Measurements from ENCODE around the gene PDE5A. TPM values are rescaled to one million over a fixed set of nuclear protein-coding genes. Genes with fewer than 3 reads are reported as not detected.

The PDE5A gene
- total and polyA plus RNA-seq, 2 donors (not counting 1 experiment from before 2014, with no cell fraction given): 0.49 to 1.4 TPM

GRCh38 chr4:119480331-119480730 lies 148.3 kb downstream of the PDE5A start:
- H3K4me3 ChIP-seq (ENCODE audit: control extremely low read depth in 1 of 5, extremely low read depth in 1 of 5, insufficient read depth in 1 of 5, low read depth in 2 of 5, low read length in 4 of 5): no peak overlapping the region
- Mint-ChIP-seq H3K9me3 (ENCODE audit: insufficient read depth) (no peaks in the 10 kb centered on the region), H3K4me1 (no peaks in the 10 kb centered on the region), H3K4me3 (no peak overlapping the region), H3K27me3 (no peaks in the 10 kb centered on the region), H3K27ac (no peak overlapping the region)
- H4K20me1 ChIP-seq (ENCODE audit: control insufficient read depth, insufficient read depth, low read length, poor library complexity, severe bottlenecking): no peaks in the 10 kb centered on the region
- no peak for ATAC-seq (ENCODE audit: low read depth)
- intact Hi-C loops (cut with micrococcal nuclease): no loop called here
- DNase-seq: no peak
- H3K36me3 ChIP-seq (replicated peaks in 1 of 2; ENCODE audit: control extremely low read depth in 1 of 2, control insufficient read depth in 1 of 2, extremely low read depth in 1 of 2, insufficient read depth in 2 of 2, low read length in 1 of 2): peaks cover 6 to 10% of the 10 kb centered on the region in 2 experiments
- ChIA-PET POLR2A (no interaction called here), CTCF (no interaction called here)
- H2AFZ ChIP-seq (ENCODE audit: insufficient read depth, low read depth, low read length, poor library complexity, severe bottlenecking): no peak overlapping the region
- no peaks in the 10 kb centered on the region for H3K27me3 ChIP-seq (replicated peaks in 1 of 4; ENCODE audit: control extremely low read depth in 1 of 4, control insufficient read depth in 3 of 4, insufficient read depth in 4 of 4, low read length in 3 of 4)
- WGBS (ENCODE audit: insufficient coverage): no CpG with 5 or more reads among the region's 1 CpG
- no peak for TF ChIP-seq EZH2 (IDR thresholded peaks at IDR 0.05; ENCODE audit: borderline replicate concordance, insufficient read depth, low read depth, low read length, poor library complexity, severe bottlenecking)
- TF ChIP-seq CTCF (IDR thresholded peaks at IDR 0.05): no peak
- H3K4me1 ChIP-seq (ENCODE audit: control insufficient read depth in 2 of 2, insufficient read depth in 2 of 2, low read length in 2 of 2): no peaks in the 10 kb centered on the region
- H3K79me2 ChIP-seq (ENCODE audit: control insufficient read depth, insufficient read depth, low read length): no peaks in the 10 kb centered on the region
- H3K9me3 ChIP-seq (ENCODE audit: control extremely low read depth in 1 of 3, control insufficient read depth in 2 of 3, insufficient read depth in 1 of 3, low read length in 2 of 3): no peaks in the 10 kb centered on the region
- no peak overlapping the region for H3K9ac ChIP-seq (ENCODE audit: low read length)
- H3K4me2 ChIP-seq (replicated peaks; ENCODE audit: low read depth, low read length, poor library complexity, severe bottlenecking): no peak overlapping the region
- no peak overlapping the region for H3K27ac ChIP-seq (ENCODE audit: low read length in 2 of 2)

GRCh38 chr4:119479835-119480234 lies 148.8 kb downstream of the PDE5A start:
- TF ChIP-seq EZH2 (IDR thresholded peaks at IDR 0.05; ENCODE audit: borderline replicate concordance, insufficient read depth, low read depth, low read length, poor library complexity, severe bottlenecking): no peak
- no peak for TF ChIP-seq CTCF (IDR thresholded peaks at IDR 0.05)
- H3K4me1 Mint-ChIP-seq: no peaks in the 10 kb centered on the region
- peaks cover 6 to 10% of the 10 kb centered on the region in 2 experiments for H3K36me3 ChIP-seq (replicated peaks in 1 of 2; ENCODE audit: control extremely low read depth in 1 of 2, control insufficient read depth in 1 of 2, extremely low read depth in 1 of 2, insufficient read depth in 2 of 2, low read length in 1 of 2)

More at GRCh38 chr4:119479835-119480234, 148.8 kb downstream of the PDE5A start:
- Histone ChIP-seq H3K4me3 (ENCODE audit: control extremely low read depth in 1 of 5, extremely low read depth in 1 of 5, insufficient read depth in 1 of 5, low read depth in 2 of 5, low read length in 4 of 5) (no peak overlapping the region), H3K9me3 (ENCODE audit: control extremely low read depth in 1 of 3, control insufficient read depth in 2 of 3, insufficient read depth in 1 of 3, low read length in 2 of 3) (no peaks in the 10 kb centered on the region), H4K20me1 (ENCODE audit: control insufficient read depth, insufficient read depth, low read length, poor library complexity, severe bottlenecking) (no peaks in the 10 kb centered on the region), H3K4me2 (replicated peaks; ENCODE audit: low read depth, low read length, poor library complexity, severe bottlenecking) (no peak overlapping the region), H3K27me3 (replicated peaks in 1 of 4; ENCODE audit: control extremely low read depth in 1 of 4, control insufficient read depth in 3 of 4, insufficient read depth in 4 of 4, low read length in 3 of 4) (no peaks in the 10 kb centered on the region), H3K27ac (ENCODE audit: low read length in 2 of 2) (no peak overlapping the region), H3K9ac (ENCODE audit: low read length) (no peak overlapping the region), H2AFZ (ENCODE audit: insufficient read depth, low read depth, low read length, poor library complexity, severe bottlenecking) (no peak overlapping the region), H3K79me2 (ENCODE audit: control insufficient read depth, insufficient read depth, low read length) (no peaks in the 10 kb centered on the region), H3K4me1 (ENCODE audit: control insufficient read depth in 2 of 2, insufficient read depth in 2 of 2, low read length in 2 of 2) (no peaks in the 10 kb centered on the region)
- Mint-ChIP-seq H3K27ac (no peak overlapping the region), H3K27me3 (no peaks in the 10 kb centered on the region), H3K9me3 (ENCODE audit: insufficient read depth) (no peaks in the 10 kb centered on the region), H3K4me3 (no peak overlapping the region)
- no peak for DNase-seq
- ChIA-PET POLR2A (no interaction called here), CTCF (no interaction called here)
- intact Hi-C loops (cut with micrococcal nuclease): no loop called here
- no peak for ATAC-seq (ENCODE audit: low read depth)
